SK-N-SH treated with all-trans-retinoic acid at 6 μM for 48 hours (cell line): Measurements from ENCODE around the gene C1GALT1C1L.

ENCODE experiments used
- ARNTL ChIP-seq: fragments of 450-650 bp; formaldehyde crosslinking; IDR thresholded peaks from 2 replicates; pipeline ENCODE4 v1.5.0; 2020; ENCODE audit warnings: low read depth, mild to moderate bottlenecking, moderate library complexity, borderline replicate concordance
- CSDC2 ChIP-seq: fragments of 250-450 bp; sonication (Bioruptor Pico); IDR thresholded peaks from 2 replicates; pipeline ENCODE4 v1.5.0; 2020; ENCODE audit warnings: mild to moderate bottlenecking, moderate library complexity
- CSRNP3 ChIP-seq: fragments of 250-450 bp; sonication (Bioruptor Pico); IDR thresholded peaks from 2 replicates; pipeline ENCODE4 v1.5.1; 2021; ENCODE audit warnings: mild to moderate bottlenecking, moderate library complexity
- ESRRG ChIP-seq: fragments of 250-450 bp; sonication (Bioruptor Pico); IDR thresholded peaks from 2 replicates; pipeline ENCODE4 v1.6.1; 2021; ENCODE audit warnings: mild to moderate bottlenecking
- GLIS3 ChIP-seq: fragments of 250-450 bp; sonication (Bioruptor Pico); IDR thresholded peaks from 2 replicates; pipeline ENCODE4 v1.5.0; 2020; ENCODE audit warnings: mild to moderate bottlenecking, moderate library complexity
- OSR1 ChIP-seq: fragments of 250-450 bp; sonication (Bioruptor Pico); IDR thresholded peaks from 2 replicates; pipeline ENCODE4 v1.8.0; 2022; ENCODE audit warnings: moderate library complexity, mild to moderate bottlenecking, inconsistent platforms
- PATZ1 ChIP-seq: fragments of 250-450 bp; sonication (Bioruptor Pico); IDR thresholded peaks from 2 replicates; pipeline ENCODE4 v1.8.0; 2020; ENCODE audit warnings: mild to moderate bottlenecking, moderate library complexity, borderline replicate concordance
- RARB ChIP-seq: fragments of 250-450 bp; sonication (Bioruptor Pico); IDR thresholded peaks from 2 replicates; pipeline ENCODE4 v1.8.0; 2021; ENCODE audit warnings: mild to moderate bottlenecking, moderate library complexity
- TOX ChIP-seq: fragments of 250-450 bp; sonication (Bioruptor Pico); IDR thresholded peaks from 2 replicates; pipeline ENCODE4 v1.8.0; 2021; ENCODE audit warnings: mild to moderate bottlenecking, moderate library complexity, borderline replicate concordance
- ZC3H10 ChIP-seq: fragments of 250-450 bp; sonication (Bioruptor Pico); IDR thresholded peaks from 2 replicates; pipeline ENCODE4 v1.5.1; 2021; ENCODE audit warnings: mild to moderate bottlenecking, moderate library complexity
- ZFP3 ChIP-seq: fragments of 250-450 bp; sonication (Bioruptor Pico); IDR thresholded peaks from 2 replicates; pipeline ENCODE4 v1.5.0; 2020; ENCODE audit warnings: mild to moderate bottlenecking, moderate library complexity

GRCh38 chr2:43657241-43657640 is 19.0 kb downstream of the C1GALT1C1L start:
- no peak for TF ChIP-seq ARNTL (CRISPR knock-in tag)
- no peak for TF ChIP-seq CSDC2 (CRISPR knock-in tag)
- TF ChIP-seq GLIS3 (CRISPR knock-in tag), result no peak
- no peak for TF ChIP-seq TOX (CRISPR knock-in tag)
- no peak for TF ChIP-seq ZFP3 (CRISPR knock-in tag)
- TF ChIP-seq RARB, result no peak
- no peak for TF ChIP-seq ZC3H10 (CRISPR knock-in tag)
- no peak for TF ChIP-seq CSRNP3 (CRISPR knock-in tag)
- TF ChIP-seq OSR1 (CRISPR knock-in tag), result no peak
- TF ChIP-seq PATZ1 (CRISPR knock-in tag), result no peak
- no peak for TF ChIP-seq ESRRG (CRISPR knock-in tag)
